PC-9 (cell line): Measurements from ENCODE around the gene SMG6.

Experiments used
- CTCF ChIP-seq: fragments of 200-600 bp; sonication (generic); conservative IDR thresholded peaks from 2 replicates; pipeline ENCODE4 v1.6.1; 2017; ENCODE audit warnings: mixed run types, antibody characterized with exemption, mild to moderate bottlenecking, moderate library complexity
- EZH2 ChIP-seq: fragments of 200-600 bp; sonication (generic); IDR thresholded peaks from 2 replicates; pipeline ENCODE4 v1.8.0; 2017; ENCODE audit warnings: antibody characterized with exemption, low read depth

- TF ChIP-seq CTCF, result no peak
- no peak; the same call in 1 of the 2 replicates for TF ChIP-seq EZH2
Measured at GRCh38 chr17:2024572-2025219, 278.9 kb downstream of the SMG6 start.
